NCI-H2171 (cell line): ENCODE data around the gene DNAJC4.
A peak's percentile ranks its signal among the peaks of the same experiment; 100 is the strongest.

Source experiments
- DNase-seq: peaks from one replicate; lab custom pipeline; 2025; lab: John Stamatoyannopoulos, UW

Gene DNAJC4

DNA sequence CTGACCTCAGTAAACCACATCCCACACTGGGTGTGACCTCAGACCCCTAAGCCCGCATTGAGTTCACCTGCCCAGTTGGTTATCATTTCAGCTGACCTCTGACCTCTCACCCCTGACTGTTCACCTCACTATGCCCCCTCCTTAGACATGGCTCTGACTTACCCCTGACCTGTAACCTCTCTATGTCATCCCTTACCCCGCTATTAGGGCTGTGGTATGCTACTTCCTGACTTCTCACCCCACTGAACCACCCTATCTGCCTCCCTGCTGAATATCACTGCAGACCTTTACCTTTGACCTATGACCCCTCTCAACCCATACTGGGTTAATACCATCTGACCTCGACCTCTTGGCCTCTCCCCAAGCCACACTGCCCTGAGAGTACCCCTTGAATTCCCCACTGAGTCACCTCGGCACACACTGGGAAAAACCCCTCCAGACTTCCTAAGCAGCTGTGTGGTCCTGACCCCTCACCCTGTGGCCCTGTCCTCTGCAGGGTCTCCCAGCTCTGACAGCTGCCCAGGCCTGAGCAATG, 29.3 kb downstream of the DNAJC4 start:
- no peak for DNase-seq

DNA sequence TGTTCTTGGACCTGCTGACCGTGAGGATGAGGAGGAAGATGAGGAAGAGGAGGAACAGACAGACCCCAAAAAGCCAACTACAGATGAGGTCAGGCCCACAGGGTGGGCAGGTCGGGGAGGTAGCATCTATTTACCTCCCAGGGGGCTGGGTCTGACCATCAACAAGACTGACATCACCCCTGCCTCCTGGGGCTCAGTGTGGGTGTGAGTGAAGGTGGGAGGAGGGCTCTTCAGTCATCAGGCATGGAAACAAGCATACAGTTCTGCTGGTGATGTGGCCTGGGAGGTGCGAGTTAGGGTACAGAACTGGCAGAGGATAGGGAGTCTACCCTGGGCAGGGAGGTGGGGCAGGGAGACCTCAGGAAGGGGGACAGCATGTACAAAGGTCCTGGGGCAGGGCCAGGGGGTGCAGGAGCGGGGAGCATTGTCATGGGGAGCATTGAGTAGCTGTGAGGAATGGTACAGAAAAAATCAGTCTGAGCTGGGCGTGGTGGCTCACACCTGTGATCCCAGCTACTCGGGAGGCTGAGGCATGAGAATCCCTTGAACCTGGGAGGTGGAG, 29.9 kb downstream of the DNAJC4 start:
- DNase-seq, result no peak

DNA sequence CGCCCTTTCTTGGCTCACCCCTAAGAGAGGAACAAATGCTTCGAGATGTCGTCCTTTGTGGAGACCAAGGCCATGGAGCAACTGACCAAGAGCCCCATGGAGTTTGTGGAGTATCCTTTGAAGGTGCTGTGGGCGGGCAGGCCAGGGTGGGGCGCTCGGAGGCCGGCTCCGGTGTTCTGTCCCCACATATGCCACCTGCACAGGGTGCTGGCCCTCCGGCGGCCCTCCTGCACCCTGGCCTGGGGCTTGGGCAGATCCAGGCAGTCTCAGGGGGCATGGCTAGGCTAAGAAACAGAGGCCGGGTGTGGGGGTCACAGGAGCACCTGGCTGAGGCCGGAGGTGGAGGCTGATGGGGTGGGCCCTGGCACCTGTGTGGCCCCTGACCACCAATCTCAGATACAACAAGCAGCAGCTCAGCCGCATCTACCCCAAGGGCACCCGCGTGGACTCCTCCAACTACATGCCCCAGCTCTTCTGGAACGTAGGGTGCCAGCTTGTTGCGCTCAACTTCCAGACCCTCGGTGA, 31.3 kb downstream of the DNAJC4 start:
- no peak for DNase-seq

DNA sequence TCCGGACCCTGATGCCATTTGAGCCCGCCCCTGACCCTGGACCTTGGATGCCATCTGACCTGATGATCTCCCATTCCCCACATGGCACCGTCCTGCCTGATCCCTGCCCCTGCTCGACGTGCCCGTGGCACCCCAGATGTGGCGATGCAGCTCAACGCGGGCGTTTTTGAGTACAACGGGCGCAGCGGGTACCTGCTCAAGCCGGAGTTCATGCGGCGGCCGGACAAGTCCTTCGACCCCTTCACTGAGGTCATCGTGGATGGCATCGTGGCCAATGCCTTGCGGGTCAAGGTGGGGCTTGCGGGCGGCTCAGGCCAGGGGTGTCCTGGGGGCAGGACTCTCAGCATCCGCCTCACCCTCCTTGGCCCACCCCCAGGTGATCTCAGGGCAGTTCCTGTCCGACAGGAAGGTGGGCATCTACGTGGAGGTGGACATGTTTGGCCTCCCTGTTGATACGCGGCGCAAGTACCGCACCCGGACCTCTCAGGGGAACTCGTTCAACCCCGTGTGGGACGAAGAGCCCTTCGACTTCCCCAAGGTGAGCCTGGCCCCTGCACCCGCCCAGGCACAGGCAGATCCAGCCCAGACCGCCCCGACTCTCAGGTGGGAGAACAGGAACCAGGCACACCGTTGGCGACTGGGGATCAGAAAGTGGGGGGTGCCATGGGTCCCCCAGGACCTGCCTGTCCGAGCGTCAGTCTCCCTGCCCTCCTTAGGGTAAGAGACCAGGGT, 32.1 kb downstream of the DNAJC4 start:
- no peak for DNase-seq

DNA sequence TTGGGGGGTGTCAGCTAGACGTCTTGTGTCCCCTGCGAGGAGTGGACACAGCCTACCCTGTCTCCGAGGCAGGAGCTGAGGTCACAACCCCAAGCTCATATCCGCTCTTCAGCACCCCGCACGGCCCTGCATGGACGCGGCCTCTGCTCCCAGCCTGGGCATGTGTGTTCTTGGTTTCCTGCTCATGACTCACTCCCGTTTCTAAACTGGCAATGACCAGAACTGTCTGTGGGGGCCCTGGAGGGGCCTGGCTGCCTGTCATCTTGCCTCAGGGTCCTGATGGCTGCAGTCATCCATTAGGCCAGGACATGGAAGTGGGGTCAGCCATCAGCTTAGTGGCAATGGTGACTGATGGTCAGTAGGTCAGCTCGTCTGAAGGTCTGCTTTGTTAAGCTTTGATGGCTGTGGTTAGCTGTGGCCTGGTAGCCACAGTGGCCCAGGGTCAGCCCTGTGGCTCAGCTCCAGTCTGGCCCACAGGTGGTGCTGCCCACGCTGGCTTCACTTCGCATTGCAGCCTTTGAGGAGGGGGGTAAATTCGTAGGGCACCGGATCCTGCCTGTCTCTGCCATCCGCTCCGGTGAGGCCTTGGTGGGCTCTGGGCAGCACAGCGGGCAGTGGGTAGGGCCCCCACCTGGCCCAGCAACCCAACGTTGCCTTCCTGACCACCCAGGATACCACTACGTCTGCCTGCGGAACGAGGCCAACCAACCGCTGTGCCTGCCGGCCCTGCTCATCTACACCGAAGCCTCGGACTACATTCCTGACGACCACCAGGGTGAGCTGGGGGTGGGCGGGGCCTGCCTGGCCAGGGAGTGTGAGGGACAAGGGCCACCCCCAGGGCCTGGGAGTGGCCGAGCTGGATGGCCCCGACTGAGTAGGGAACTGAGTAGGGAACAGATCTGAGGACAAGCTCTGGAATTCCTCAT, 32.9 kb downstream of the DNAJC4 start:
- DNase-seq, result no peak

DNA sequence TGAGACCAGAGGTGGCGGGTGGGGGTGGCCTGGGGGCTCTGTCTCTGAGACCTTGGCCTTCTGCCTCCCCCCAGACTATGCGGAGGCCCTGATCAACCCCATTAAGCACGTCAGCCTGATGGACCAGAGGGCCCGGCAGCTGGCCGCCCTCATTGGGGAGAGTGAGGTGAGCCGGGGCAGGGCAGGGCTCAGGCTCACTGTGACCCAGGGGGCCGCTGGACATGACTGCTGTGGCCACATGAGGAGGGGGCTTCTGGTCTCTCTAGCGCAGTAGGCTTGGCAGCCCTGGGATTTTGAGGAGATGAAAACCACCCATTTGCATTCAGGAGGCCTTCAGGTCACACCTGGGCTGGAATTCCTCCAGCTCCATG, 33.6 kb downstream of the DNAJC4 start:
- no peak for DNase-seq

DNA sequence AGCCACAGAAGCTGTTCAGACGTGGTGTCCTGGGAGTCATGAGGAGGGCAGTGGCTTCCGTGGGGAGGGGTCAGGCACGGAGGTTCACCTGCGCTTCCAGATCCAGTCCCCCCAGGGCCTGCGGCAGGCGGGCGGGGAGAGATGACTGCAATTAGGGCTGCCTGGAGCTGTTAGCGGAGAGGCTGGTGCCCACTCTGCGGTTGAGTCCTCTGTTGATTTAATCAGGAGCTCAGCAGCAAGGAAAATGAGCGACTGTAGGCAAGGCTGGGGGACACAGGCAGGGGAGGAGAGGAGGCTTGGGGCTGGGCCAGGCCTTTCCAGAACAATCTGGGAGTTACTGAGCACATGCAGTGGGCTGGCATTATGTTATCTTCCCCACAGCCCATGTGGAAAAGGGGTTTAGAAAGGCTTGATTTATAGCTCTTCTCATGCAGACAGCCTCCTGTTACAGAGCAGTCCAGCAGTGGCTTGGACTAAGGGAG, 34.1 kb downstream of the DNAJC4 start:
- DNase-seq, result no peak

DNA sequence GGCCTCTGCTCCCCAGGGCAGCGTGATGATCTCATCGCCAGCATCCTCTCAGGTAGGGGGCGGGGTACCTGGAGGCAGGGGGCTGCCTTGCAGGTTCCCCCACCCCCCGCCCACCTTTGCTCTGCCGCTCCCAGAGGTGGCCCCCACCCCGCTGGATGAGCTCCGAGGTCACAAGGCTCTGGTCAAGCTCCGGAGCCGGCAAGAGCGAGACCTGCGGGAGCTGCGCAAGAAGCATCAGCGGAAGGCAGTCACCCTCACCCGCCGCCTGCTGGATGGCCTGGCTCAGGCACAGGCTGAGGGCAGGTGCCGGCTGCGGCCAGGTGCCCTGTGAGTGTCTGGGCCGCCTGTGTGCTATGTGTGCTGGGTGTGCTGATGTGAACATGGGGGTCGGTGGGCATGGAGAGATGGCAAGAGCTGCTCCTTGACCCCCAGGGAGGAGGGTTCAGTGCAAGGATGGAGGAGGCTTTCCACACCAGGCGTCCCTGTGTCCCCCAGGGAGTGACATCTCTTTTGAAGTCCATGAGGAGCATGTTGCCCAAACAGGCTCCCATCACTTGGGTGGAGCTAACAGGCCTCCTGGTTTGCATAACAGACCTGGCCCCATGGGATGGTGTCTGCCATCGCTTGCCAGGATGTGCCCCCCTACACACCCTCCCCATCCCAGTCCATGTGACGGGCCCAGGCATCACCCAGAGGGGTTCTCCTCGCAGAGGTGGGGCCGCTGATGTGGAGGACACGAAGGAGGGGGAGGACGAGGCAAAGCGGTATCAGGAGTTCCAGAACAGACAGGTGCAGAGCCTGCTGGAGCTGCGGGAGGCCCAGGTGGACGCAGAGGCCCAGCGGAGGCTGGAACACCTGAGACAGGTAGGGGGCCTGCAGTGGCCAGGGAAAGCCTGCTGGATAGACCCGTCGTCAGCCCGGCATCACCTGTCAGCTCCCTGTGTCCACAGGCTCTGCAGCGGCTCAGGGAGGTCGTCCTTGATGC, 35.1 kb downstream of the DNAJC4 start:
- DNase-seq, result no peak

DNA sequence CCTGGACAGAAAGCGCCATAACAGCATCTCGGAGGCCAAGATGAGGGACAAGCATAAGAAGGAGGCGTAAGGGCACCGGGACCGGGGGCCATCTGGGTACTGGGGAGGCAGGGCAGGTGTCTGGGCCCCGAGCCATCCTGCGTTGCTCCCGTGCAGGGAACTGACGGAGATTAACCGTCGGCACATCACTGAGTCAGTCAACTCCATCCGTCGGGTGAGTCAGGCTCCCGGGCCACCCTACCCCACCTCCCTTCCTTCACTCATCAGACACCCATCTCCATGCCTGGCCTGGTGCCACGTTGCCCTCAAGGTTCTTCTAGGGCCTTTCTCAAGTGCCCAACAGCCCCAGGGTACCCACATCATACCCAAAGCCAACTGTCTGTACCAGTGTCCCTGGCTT, 36.0 kb downstream of the DNAJC4 start:
- DNase-seq, result no peak

DNA sequence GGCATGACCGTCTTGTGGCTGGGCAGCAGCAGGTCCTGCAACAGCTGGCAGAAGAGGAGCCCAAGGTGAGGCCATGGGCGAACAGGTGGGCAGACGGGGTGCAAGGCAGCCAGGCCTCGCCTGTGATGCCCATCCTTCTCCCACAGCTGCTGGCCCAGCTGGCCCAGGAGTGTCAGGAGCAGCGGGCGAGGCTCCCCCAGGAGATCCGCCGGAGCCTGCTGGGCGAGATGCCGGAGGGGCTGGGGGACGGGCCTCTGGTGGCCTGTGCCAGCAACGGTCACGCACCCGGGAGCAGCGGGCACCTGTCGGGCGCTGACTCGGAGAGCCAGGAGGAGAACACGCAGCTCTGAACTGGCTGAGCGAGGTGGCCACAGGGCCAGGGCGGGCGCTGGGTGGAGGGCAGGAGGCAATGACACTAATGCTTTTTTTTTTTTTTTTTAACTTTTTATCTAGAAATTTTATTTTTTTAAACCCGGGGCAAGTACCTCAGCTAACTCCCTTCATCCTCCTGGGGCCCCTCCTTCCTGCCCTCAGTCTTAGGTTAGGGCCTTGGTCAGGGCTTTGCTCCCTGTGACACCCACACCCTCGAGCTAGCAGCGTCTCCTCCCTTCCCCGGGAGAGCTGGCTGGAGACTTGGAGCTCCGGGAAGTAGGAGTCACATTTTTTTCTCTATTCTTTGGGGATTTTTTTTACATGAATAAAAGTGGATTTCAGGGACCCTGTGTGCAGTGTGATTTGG, 37.0 kb downstream of the DNAJC4 start:
- DNase-seq, result no peak

DNA sequence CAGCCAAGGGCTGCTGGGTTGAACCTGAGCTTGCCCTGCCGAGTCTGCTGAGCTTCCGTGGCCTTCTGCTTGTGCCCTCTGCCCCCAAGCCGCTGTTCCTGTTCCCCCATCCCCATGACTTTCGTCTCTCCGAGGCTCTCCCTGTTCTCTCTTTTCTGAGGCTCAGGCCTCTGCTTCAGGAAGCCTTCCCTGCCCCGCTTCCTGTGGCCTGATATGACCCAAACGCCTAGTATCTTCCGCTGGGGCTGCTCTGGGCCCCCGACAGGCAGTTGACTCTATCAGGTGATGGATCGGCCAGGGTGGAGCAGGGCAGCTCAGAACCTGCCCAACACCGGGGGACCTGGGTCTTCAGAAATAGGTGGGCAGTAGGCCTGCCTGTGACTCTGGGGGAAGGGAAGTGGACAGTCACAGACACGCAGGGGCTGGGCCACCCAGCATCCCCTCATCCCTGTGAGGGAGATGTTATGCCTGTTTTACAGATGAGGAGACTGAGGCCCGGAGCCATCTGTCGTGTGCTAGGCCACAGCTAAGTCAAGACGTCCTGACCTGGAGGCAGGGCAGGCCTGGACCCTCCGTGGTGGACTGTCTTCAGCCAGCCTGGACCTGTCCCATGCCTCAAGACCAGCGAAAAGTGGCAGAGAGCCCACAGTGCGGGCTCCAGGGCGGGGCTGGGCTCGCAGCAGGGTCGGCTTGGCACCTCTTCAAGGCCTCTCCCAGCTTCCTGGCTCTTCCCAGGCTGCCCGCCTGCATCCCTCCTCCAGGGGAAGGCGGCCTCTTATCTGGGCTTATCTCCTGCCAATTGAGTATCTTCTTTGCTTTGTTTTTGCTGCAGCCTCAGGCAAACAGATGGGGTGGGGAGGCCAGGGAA, 37.9 kb downstream of the DNAJC4 start:
- DNase-seq, result no peak

DNA sequence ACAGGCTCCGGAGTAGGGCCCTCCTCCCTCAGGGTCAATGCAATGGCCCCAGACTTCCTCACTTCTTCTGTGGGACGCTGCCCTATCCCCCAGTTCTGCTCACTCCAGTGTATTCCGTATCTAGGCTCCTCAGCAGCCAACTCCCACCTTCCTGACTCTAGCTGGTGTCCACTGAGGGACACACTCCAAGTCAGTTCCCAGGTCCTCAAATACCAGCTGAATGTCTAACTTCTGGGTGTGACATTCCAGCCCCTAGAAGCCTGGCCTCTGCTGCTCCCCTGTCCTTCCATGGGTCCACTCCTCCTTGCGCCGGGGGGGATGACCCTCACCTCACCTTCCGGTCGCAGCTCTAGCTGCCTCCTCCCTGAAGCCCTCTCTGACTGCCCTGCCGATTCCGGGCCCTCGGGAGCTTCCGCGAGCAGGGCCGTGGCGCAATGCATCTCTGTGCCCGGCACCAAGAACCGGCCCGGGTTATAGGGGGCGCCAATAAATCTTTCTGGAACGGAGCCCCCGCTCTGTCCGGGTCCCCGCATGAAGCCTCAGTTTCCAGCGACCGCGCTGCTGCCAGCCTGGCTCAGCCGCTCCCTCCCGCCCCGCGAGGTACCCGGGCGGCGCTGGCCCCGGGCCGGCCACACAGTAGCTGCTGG, 38.7 kb downstream of the DNAJC4 start:
- DNase-seq, result no peak

DNA sequence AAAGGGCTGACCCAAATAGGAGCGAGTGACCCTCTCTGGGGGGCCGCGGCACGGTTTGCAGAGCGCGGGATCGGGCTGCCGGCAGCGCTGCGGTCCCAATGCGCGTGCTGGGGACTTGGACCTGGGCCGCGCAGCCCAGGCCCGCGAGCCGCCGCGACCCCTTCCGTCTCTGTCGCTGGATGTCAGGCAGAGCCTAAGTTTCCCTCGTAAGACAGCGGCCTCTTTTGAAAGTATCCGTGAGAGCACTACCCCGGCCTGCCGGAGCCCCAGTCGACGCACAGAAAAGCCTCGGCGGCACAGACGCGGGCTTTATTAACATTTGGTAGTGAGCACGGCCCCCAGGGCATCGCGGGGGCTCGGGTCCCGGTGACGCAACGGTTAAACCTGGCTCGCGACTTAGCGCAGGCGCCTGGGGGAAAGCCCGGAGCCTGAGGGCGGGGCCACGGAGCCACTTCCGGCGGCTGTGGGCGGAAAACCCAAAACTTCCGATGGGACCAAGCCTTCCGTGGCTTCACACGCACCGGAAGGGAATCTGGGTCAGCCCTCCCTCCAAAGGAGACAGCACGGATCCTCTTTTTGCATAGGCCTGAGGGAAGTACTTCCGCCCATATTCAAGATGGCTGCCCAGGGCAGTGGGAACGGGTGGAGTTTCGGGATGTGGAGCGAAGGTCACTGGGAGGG, 39.3 kb downstream of the DNAJC4 start:
- DNase-seq, result peak; percentile 98

DNA sequence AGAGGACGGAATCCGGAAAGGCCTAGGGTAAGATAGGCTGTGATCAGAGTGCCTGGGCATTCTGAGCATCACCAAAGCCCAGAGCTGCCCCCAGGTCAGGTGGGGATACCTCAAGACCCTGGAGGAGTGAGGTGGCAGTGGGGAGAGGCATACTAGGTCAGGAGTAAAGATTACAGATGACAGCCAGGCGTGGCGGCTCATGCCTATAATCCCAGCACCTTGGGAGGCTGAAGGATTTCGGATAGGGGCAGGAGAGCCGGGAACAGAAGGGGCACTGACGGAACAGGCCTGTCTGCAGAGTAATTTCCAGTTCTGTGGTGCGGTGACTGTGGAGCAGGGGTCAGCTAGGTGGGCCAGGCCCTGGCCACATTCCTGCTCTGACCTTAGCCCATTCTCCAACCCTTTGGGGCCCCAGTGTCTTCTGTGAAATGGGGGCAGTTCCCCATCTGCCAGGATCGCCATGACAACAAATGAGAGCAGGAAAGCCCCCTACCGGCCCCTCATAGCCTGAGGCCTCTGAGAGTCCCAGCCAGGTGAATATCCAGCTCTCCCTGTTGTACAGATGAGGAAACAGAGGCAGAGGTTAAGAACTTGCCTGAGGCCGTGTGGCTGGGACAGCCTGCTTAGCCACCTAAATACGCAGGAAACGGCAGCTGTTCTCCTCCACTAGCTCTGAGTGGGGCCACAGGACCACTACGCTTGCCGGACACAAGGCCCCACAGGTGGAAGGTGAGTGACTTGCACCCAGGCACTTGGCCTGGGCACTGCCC, 44.9 kb downstream of the DNAJC4 start:
- no peak for DNase-seq

DNA sequence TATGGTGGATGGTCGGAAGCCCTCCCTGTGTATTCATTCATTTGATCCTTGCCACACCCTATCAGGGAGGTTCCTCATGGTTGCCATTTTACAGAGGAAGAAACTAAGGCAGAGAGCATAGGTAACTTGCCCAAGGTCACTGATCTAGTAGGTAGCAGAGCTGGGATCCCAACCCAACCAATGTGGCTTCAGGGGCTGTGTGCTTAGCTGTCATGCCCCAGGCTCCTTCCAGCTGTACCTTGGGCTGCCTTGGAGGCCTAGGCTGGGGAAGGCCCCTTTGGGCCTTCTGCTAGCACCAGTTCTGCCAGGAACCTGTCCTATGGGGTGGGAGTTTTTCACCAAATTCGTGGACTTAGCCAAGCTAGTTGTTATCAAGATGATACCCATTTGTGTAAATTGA, 45.5 kb downstream of the DNAJC4 start:
- DNase-seq, result no peak

DNA sequence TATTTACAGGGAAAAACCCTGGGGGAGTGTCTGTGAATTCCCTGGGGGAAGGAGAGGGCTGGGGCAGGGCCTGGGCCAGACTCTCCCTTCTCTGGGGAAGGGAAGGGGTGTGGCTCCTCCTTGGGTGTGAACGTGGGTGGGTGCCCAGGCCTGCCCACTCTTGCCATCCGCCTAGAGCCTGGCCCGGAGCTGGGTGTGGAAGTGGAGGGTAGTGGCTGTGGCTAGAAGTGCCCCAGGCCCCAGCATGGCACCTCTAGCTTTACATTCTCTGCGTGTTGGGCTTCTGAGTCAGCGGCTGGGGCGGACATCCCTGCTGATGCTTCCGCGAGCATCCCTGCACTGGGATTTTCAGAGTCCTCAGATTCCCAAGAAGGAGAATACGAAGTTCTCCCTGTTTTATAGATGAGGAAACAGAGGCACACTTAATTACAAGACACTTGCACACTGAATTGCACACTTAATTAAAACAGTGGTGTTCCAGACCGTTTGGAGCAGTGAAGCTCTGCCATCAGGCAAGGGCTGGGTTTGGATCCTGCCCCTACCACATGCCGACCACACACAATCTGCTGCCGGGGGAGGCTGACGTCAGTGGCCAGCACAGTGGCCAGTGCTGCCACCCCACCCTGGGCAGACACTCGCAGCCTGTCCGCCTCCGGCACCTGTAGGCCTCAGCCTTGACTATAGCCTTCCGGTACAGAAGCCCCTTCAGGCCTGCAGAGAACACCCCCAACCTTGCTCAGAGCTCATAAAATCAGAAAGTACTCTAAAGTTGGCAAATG, 46.5 kb downstream of the DNAJC4 start:
- no peak for DNase-seq
